Measurements from ENCODE around the gene ARID3A. TPM values are rescaled to one million over a fixed set of nuclear protein-coding genes. Genes with fewer than 3 reads are reported as not detected.

Gene ARID3A
- total RNA-seq, 1 experiment from 2014 or later = 5.6 TPM

- TF ChIP-seq EZH2 (IDR thresholded peaks at IDR 0.05; ENCODE audit: low read length, unreplicated experiment) (no peak), EZH2phosphoT487 (IDR thresholded peaks at IDR 0.05; ENCODE audit: borderline replicate concordance, low read length) (no peak)
- TF ChIP-seq, protein P1, sequence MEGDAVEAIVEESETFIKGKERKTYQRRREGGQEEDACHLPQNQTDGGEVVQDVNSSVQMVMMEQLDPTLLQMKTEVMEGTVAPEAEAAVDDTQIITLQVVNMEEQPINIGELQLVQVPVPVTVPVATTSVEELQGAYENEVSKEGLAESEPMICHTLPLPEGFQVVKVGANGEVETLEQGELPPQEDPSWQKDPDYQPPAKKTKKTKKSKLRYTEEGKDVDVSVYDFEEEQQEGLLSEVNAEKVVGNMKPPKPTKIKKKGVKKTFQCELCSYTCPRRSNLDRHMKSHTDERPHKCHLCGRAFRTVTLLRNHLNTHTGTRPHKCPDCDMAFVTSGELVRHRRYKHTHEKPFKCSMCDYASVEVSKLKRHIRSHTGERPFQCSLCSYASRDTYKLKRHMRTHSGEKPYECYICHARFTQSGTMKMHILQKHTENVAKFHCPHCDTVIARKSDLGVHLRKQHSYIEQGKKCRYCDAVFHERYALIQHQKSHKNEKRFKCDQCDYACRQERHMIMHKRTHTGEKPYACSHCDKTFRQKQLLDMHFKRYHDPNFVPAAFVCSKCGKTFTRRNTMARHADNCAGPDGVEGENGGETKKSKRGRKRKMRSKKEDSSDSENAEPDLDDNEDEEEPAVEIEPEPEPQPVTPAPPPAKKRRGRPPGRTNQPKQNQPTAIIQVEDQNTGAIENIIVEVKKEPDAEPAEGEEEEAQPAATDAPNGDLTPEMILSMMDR (conservative IDR thresholded peaks at IDR 0.05; ENCODE audit: low read depth, low read length) = no peak
Measured at GRCh38 chr19:916645-917322, 9.1 kb upstream of the ARID3A start.

GRCh38 chr19:917323-918151 is 8.3 kb upstream of the ARID3A start, which contains the start of gene KISS1R:
Gene KISS1R, plus strand, starts transcription at chr19:917333. Its CDS starts 170 bp downstream, at chr19:917503.
- H3K79me2 ChIP-seq (ENCODE audit: low read length) = peaks cover 3% of the 10 kb centered on the region
- H3K4me3 ChIP-seq (ENCODE audit: low read length) = peak within 1 kb of the TSS; percentile 35
- TF ChIP-seq, protein P1 (conservative IDR thresholded peaks at IDR 0.05; ENCODE audit: low read depth, low read length) = peak; percentile 60
- no peak for TF ChIP-seq EZH2 (IDR thresholded peaks at IDR 0.05; ENCODE audit: low read length, unreplicated experiment)
- ChIA-PET CTCF (no interaction called here), POLR2A (ENCODE audit: unreplicated experiment) (no interaction called here)
- no peaks in the 10 kb centered on the region for H3K9me3 ChIP-seq (ENCODE audit: low read length)
- H3K4me2 ChIP-seq (ENCODE audit: low read length) = peak within 1 kb of the TSS; percentile 78
- no peaks in the 10 kb centered on the region for H4K20me1 ChIP-seq (ENCODE audit: low read length)
- DNase-seq = peak; percentile 23
- H2AFZ ChIP-seq (ENCODE audit: low read length) = no peak within 1 kb of the TSS
- no peaks in the 10 kb centered on the region for H3K36me3 ChIP-seq (ENCODE audit: low read depth, low read length)
- ATAC-seq = no peak
- no TSS peak for BruUV-seq (replicated peaks)
- H3K27me3 ChIP-seq (ENCODE audit: low read length) = peaks cover 7% of the 10 kb centered on the region; the same call in 1 of the 2 replicates
- intact Hi-C loops (cut with micrococcal nuclease) = no loop called here
- no peaks in the 10 kb centered on the region for H3F3A ChIP-seq (ENCODE audit: low read length, unreplicated experiment)
- H3K9me2 ChIP-seq (replicated peaks; ENCODE audit: low read length) = no peaks in the 10 kb centered on the region
- peaks cover 4% of the 10 kb centered on the region; the same call in 1 of the 2 replicates for H3K4me1 ChIP-seq (ENCODE audit: insufficient read depth, low read length)
- no peak within 1 kb of the TSS for H3K9ac ChIP-seq (ENCODE audit: low read length)
- H3K27ac ChIP-seq (ENCODE audit: low read length) = no peak within 1 kb of the TSS

More at GRCh38 chr19:916645-917322, 9.1 kb upstream of the ARID3A start:
- peaks cover 7% of the 10 kb centered on the region for H3K79me2 ChIP-seq (ENCODE audit: low read length)
- H3K9me3 ChIP-seq (ENCODE audit: low read length) = no peaks in the 10 kb centered on the region
- peaks cover 4% of the 10 kb centered on the region; the same call in 1 of the 2 replicates for H3K4me1 ChIP-seq (ENCODE audit: insufficient read depth, low read length)
- H3K27me3 ChIP-seq (ENCODE audit: low read length) = peaks cover 7% of the 10 kb centered on the region; the same call in 1 of the 2 replicates
- H3K27ac ChIP-seq (ENCODE audit: low read length) = no peak overlapping the region
- no peak overlapping the region for H3K9ac ChIP-seq (ENCODE audit: low read length)
- no peak overlapping the region for H2AFZ ChIP-seq (ENCODE audit: low read length)
- POLR2A ChIA-PET (ENCODE audit: unreplicated experiment) = interaction anchor here (0.7 kb wide), 1 partner anchor 10 kb away, joined by 3 read pairs; no protein-coding TSS in a partner anchor
- DNase-seq = no peak
- no peaks in the 10 kb centered on the region for H3K36me3 ChIP-seq (ENCODE audit: low read depth, low read length)
- H4K20me1 ChIP-seq (ENCODE audit: low read length) = no peaks in the 10 kb centered on the region
- intact Hi-C loops (cut with micrococcal nuclease) = no loop called here
- no peak overlapping the region; the same call in 1 of the 2 replicates for H3K4me3 ChIP-seq (ENCODE audit: low read length)
- peak overlapping the region; percentile 78 for H3K4me2 ChIP-seq (ENCODE audit: low read length)
- no peaks in the 10 kb centered on the region for H3F3A ChIP-seq (ENCODE audit: low read length, unreplicated experiment)
- no TSS peak for BruUV-seq (replicated peaks)
- ATAC-seq = no peak
- CTCF ChIA-PET = no interaction called here
- H3K9me2 ChIP-seq (replicated peaks; ENCODE audit: low read length) = no peaks in the 10 kb centered on the region
